Mesenchymal stem cell (in vitro differentiated cells and primary cell): Measurements from ENCODE around the gene EHD4. TPM values are rescaled to one million over a fixed set of nuclear protein-coding genes. Genes with fewer than 3 reads are reported as not detected.
A peak's percentile ranks its signal among the peaks of the same experiment; 100 is the strongest.

ENCODE experiments used
- DNase-seq: peaks from one replicate; pipeline ENCODE4 v3.0.0-alpha.2; 2013
- H2AFZ ChIP-seq: one replicate; pipeline ENCODE4 v1.6.1; 2013; ENCODE audit warnings: low read depth, mild to moderate bottlenecking, control low read depth, inconsistent platforms, low read length, moderate library complexity
- H2AK5ac ChIP-seq: 2 replicates; pipeline ENCODE4 v1.6.1; 2013; ENCODE audit warnings: low read length, moderate library complexity, mild to moderate bottlenecking, inconsistent platforms; ENCODE audit not compliant: severe bottlenecking
- H2BK120ac ChIP-seq: one replicate; pipeline ENCODE4 v1.6.1; 2013; ENCODE audit warnings: low read depth, mild to moderate bottlenecking, inconsistent platforms, low read length, moderate library complexity
- H2BK12ac ChIP-seq, 2 experiments: one replicate each; pipeline ENCODE4 v1.6.1; 2013; ENCODE audit warnings: inconsistent platforms in 2 of 2, low read length in 2 of 2, mild to moderate bottlenecking in 2 of 2, moderate library complexity in 2 of 2, control low read depth in 1 of 2
- H2BK15ac ChIP-seq: one replicate; pipeline ENCODE4 v1.6.1; 2013; ENCODE audit warnings: mild to moderate bottlenecking, low read depth, inconsistent platforms; ENCODE audit not compliant: poor library complexity, severe bottlenecking
- H2BK5ac ChIP-seq: 2 replicates; pipeline ENCODE4 v1.6.1; 2013; ENCODE audit warnings: low read depth, mild to moderate bottlenecking, low read length, control low read depth, inconsistent platforms; ENCODE audit not compliant: poor library complexity, severe bottlenecking
- H3K14ac ChIP-seq, 2 experiments: one replicate each; pipeline ENCODE4 v1.6.1; 2013; ENCODE audit warnings: inconsistent platforms in 2 of 2, low read length in 2 of 2, control low read depth in 1 of 2, mild to moderate bottlenecking in 1 of 2, moderate library complexity in 1 of 2
- H3K18ac ChIP-seq, 2 experiments: one replicate each; pipeline ENCODE4 v1.6.1; 2013; ENCODE audit warnings: inconsistent platforms in 2 of 2, low read length in 2 of 2, control low read depth in 1 of 2, low read depth in 1 of 2, mild to moderate bottlenecking in 1 of 2
- H3K23ac ChIP-seq, 2 experiments: one replicate each; pipeline ENCODE4 v1.6.1; 2013; ENCODE audit warnings: inconsistent platforms in 2 of 2, low read length in 2 of 2, mild to moderate bottlenecking in 2 of 2, moderate library complexity in 2 of 2, control low read depth in 1 of 2
- H3K27ac ChIP-seq: 2 replicates; pipeline ENCODE4 v1.5.1; 2013; ENCODE audit warnings: mild to moderate bottlenecking, moderate library complexity, low read length, control low read depth, inconsistent platforms; ENCODE audit not compliant: poor library complexity, severe bottlenecking
- H3K27me3 ChIP-seq, 2 experiments: 2 replicates each; pipeline versions ENCODE4 v1.6.1 to v1.7.0; 2013; ENCODE audit warnings: low read length in 2 of 2, mild to moderate bottlenecking in 2 of 2, moderate library complexity in 2 of 2, control low read depth in 1 of 2, inconsistent platforms in 1 of 2; ENCODE audit not compliant: control insufficient read depth in 1 of 2, insufficient read depth in 1 of 2
- H3K36me3 ChIP-seq, 2 experiments: 2 replicates each; pipeline versions ENCODE4 v1.6.1 to v1.7.0; 2013; ENCODE audit warnings: low read length in 2 of 2, control low read depth in 1 of 2, inconsistent platforms in 1 of 2, low read depth in 1 of 2, mild to moderate bottlenecking in 1 of 2; ENCODE audit not compliant: insufficient read depth in 2 of 2, control insufficient read depth in 1 of 2
- H3K4ac ChIP-seq, 2 experiments: one replicate each; pipeline ENCODE4 v1.6.1; 2013; ENCODE audit warnings: inconsistent platforms in 2 of 2, low read length in 2 of 2, mild to moderate bottlenecking in 2 of 2, moderate library complexity in 2 of 2, control low read depth in 1 of 2, low read depth in 1 of 2
- H3K4me1 ChIP-seq: 2 replicates; pipeline ENCODE4 v1.6.1; 2013; ENCODE audit warnings: low read depth, low read length, control low read depth; ENCODE audit not compliant: control insufficient read depth, insufficient read depth
- H3K4me2 ChIP-seq: 2 replicates; pipeline ENCODE4 v1.6.1; 2013; ENCODE audit warnings: low read length, mild to moderate bottlenecking, inconsistent platforms; ENCODE audit not compliant: poor library complexity, severe bottlenecking
- H3K4me3 ChIP-seq, 2 experiments: 2 replicates each; pipeline versions ENCODE4 v1.5.1 to v1.7.0; 2013; ENCODE audit warnings: low read length in 2 of 2, mild to moderate bottlenecking in 2 of 2, control low read depth in 1 of 2, low read depth in 1 of 2; ENCODE audit not compliant: insufficient read depth in 1 of 2
- H3K79me1 ChIP-seq: replicated peaks from 2 replicates; pipeline ENCODE4 v1.6.1; 2013; ENCODE audit warnings: mild to moderate bottlenecking, control low read depth, low read length, inconsistent platforms; ENCODE audit not compliant: poor library complexity, severe bottlenecking
- H3K9ac ChIP-seq: 2 replicates; pipeline ENCODE4 v1.7.0; 2013; ENCODE audit warnings: mild to moderate bottlenecking, low read length, moderate library complexity
- H3K9me3 ChIP-seq: 2 replicates; pipeline ENCODE4 v1.7.0; 2013; ENCODE audit warnings: mild to moderate bottlenecking, low read length; ENCODE audit not compliant: control insufficient read depth
- H4K8ac ChIP-seq: one replicate; pipeline ENCODE4 v1.6.1; 2013; ENCODE audit warnings: inconsistent platforms, mild to moderate bottlenecking, low read length, moderate library complexity
- H4K91ac ChIP-seq: one replicate; pipeline ENCODE4 v1.6.1; 2013; ENCODE audit warnings: mild to moderate bottlenecking, low read length, inconsistent platforms
- WGBS: methylation state at CpG from one replicate; pipeline ENCODE4 v1.1.7; 2013; ENCODE audit warnings: mixed read lengths; 5-methylcytosine and 5-hydroxymethylcytosine counted together
- polyA plus RNA-seq, 2 experiments: library from polyadenylated mRNA; stranded (reverse); fragments of 200-250 nt; gene quantifications; one replicate each; pipeline ENCODE4 v1.2.3, GENCODE V29; 2013

The EHD4 gene
- polyA plus RNA-seq (2013, experiment 1 of 2): 16.3 TPM
- 16.0 TPM for polyA plus RNA-seq (2013, experiment 2 of 2)

DNA sequence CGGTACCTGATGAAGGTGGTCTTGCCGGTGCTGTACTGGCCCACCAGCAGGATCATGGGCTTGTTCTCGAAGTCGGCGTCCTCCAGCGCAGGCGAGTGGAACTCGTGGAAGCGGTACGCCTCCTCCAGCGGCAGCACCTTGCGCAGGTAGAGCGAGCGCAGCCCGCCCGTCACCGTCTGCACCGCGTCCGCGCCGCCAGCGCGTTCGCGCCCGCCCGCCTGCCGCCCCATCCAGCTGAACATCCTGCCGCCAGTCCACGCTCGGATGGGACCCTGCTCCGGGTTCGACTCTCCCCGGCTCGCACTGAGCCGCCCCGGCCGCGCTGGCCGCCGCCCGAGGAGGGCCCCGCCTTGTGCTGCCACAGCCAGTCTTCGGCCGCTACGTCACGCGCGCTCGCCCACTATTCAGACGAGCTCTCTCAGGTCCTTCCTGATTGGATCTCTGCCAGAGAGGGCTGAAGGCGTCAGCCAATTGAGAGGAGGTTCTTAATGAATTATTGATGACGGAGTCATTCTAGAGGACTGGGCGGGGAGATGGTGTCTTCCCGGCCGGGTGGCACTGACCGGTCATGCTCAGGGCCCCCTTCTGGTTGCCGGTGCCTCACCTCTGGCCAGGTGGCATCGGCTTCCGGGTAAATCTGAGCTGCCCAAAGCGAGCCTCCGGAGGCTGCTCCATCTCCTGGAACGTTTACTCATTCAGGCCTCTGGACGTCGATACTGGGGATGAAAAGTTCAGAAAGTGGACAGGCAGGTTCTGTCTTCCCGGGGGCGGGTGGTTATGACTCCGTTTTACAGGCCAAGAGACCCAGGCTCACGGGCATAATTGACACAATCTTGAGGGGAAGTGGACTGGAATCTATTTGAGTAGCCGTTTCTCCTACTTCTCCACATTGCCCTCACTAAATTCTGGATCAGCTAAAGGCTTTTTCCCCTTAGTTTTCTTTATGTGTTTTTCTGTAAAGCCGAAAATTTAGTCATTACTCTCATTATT lies at the start of gene EHD4:
TSS of gene EHD4 (minus strand) at position 305 of the 990 bp plus-strand sequence. CDS start at position 242, 63 bp downstream.
- H3K4me3 ChIP-seq: peak within 1 kb of the TSS; percentile 95 to 99
- H2BK15ac ChIP-seq: peak within 1 kb of the TSS; percentile 91
- peak; percentile 99 for DNase-seq
- H3K9ac ChIP-seq: peak within 1 kb of the TSS; percentile 90
- H2AFZ ChIP-seq: peak within 1 kb of the TSS; percentile 95
- H3K27ac ChIP-seq: peak within 1 kb of the TSS; percentile 88
- peak within 1 kb of the TSS; percentile 65 to 94 for H3K14ac ChIP-seq
- peak within 1 kb of the TSS; percentile 96 to 98 for H3K18ac ChIP-seq
- H3K36me3 ChIP-seq: peaks cover 0 to 5% of the 10 kb centered on the region in 2 experiments
- H3K23ac ChIP-seq: peak within 1 kb of the TSS; percentile 79 to 85
- peak within 1 kb of the TSS in 1 of 2 experiments; percentile 26 for H2BK12ac ChIP-seq
- H4K8ac ChIP-seq: peak within 1 kb of the TSS; percentile 95
- peak within 1 kb of the TSS; percentile 96 for H2BK5ac ChIP-seq
- H3K4me1 ChIP-seq: peaks cover 4% of the 10 kb centered on the region
- peak within 1 kb of the TSS; percentile 85 for H2AK5ac ChIP-seq
- no peaks in the 10 kb centered on the region for H3K79me1 ChIP-seq
- peak within 1 kb of the TSS; percentile 97 to 99 for H3K4ac ChIP-seq
- H3K9me3 ChIP-seq: no peaks in the 10 kb centered on the region
- H4K91ac ChIP-seq: peak within 1 kb of the TSS; percentile 94
- no peak within 1 kb of the TSS for H2BK120ac ChIP-seq
- WGBS: under 1% methylated on average over 64 of the region's 72 CpGs
- peak within 1 kb of the TSS; percentile 69 for H3K4me2 ChIP-seq
- peaks cover 0 to 5% of the 10 kb centered on the region in 2 experiments for H3K27me3 ChIP-seq

DNA sequence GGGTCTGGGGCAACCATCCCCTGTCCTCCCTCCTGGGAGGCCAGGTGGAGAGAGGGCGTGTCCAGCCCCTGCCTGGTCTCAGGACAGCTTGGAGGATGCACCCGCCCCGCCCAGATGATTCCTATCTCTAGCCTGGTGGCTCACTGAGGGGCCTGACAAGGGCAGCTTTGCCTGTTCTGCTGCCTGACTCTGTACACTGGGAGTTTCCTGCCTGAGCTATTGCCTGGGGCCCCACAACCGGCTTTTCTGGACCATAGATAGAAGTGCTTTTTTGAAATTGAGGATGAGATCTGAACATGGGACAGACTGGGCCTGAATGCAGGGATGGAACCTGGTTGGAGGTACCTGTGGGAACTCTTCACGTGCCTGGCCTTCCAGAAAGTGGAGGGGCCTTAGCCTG lies 49.2 kb upstream of the EHD4 start:
- H2AK5ac ChIP-seq: no peak overlapping the region
- H4K8ac ChIP-seq: no peak overlapping the region
- H2BK12ac ChIP-seq: no peak overlapping the region
- DNase-seq: no peak
- WGBS: 71% methylated on average over 5 of the region's 5 CpGs
- H2BK5ac ChIP-seq: no peak overlapping the region
- no peak overlapping the region for H3K4me2 ChIP-seq
- H3K36me3 ChIP-seq: no peaks in the 10 kb centered on the region
- H3K27ac ChIP-seq: no peak overlapping the region
- H3K4me1 ChIP-seq: no peaks in the 10 kb centered on the region
- H3K4me3 ChIP-seq: no peak overlapping the region
- no peak overlapping the region for H3K23ac ChIP-seq
- no peak overlapping the region for H4K91ac ChIP-seq
- H3K79me1 ChIP-seq: no peaks in the 10 kb centered on the region
- H2BK120ac ChIP-seq: no peak overlapping the region
- H3K9me3 ChIP-seq: peaks cover 11% of the 10 kb centered on the region
- H3K14ac ChIP-seq: no peak overlapping the region
- H2BK15ac ChIP-seq: no peak overlapping the region
- no peak overlapping the region for H3K18ac ChIP-seq
- peaks cover 40 to 59% of the 10 kb centered on the region in 2 experiments for H3K27me3 ChIP-seq
- H3K9ac ChIP-seq: no peak overlapping the region
- no peak overlapping the region for H2AFZ ChIP-seq
- no peak overlapping the region for H3K4ac ChIP-seq

DNA sequence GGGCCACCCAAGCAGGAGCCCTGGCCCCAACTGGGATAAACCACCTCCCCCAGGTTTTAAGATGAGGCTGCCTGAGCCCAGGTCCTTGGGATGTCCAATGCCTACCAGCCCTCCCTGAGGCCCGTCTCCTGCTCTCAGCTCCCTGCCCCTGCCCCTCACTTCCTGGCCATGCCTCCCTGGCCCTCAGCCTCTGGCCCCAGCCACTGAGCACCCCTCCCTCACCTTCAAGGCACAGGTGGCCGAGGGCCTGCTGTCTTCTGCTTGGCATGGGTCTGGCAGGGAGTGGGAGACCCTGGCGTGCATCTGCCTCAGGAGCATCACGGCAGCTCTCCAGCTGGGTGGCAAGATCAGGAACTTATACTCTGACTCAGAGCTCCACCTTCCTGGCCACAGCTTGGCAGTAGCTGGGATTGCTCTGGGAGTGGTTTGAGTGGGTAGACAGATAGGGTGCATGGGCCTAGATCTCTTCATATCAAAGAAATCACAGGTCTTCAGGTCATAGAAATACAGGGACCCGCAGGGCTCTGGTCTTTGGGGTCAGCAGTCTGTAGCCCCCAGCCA lies 48.4 kb upstream of the EHD4 start, which contains the start of gene PLA2G4E:
TSS of gene PLA2G4E (minus strand) at position 330 of the 561 bp plus-strand sequence. CDS start at position 318, 12 bp downstream.
- DNase-seq: no peak
- H4K91ac ChIP-seq: no peak within 1 kb of the TSS
- no peak within 1 kb of the TSS for H3K18ac ChIP-seq
- H3K9me3 ChIP-seq: peaks cover 11% of the 10 kb centered on the region
- H3K36me3 ChIP-seq: no peaks in the 10 kb centered on the region
- H3K4me2 ChIP-seq: no peak within 1 kb of the TSS
- H2BK12ac ChIP-seq: no peak within 1 kb of the TSS
- H2BK120ac ChIP-seq: no peak within 1 kb of the TSS
- no peak within 1 kb of the TSS for H2BK5ac ChIP-seq
- no peaks in the 10 kb centered on the region for H3K4me1 ChIP-seq
- no peak within 1 kb of the TSS for H3K23ac ChIP-seq
- H2AFZ ChIP-seq: no peak within 1 kb of the TSS
- no peak within 1 kb of the TSS for H3K14ac ChIP-seq
- H4K8ac ChIP-seq: no peak within 1 kb of the TSS
- no peak within 1 kb of the TSS for H3K4ac ChIP-seq
- no peak within 1 kb of the TSS for H3K4me3 ChIP-seq
- 81% methylated on average over 5 of the region's 5 CpGs for WGBS
- H3K79me1 ChIP-seq: no peaks in the 10 kb centered on the region
- H2BK15ac ChIP-seq: no peak within 1 kb of the TSS
- no peak within 1 kb of the TSS for H2AK5ac ChIP-seq
- H3K27ac ChIP-seq: no peak within 1 kb of the TSS
- H3K9ac ChIP-seq: no peak within 1 kb of the TSS
- H3K27me3 ChIP-seq: peaks cover 42 to 55% of the 10 kb centered on the region in 2 experiments
